ENCODE results near the gene KCNG2. TPM values are rescaled to one million over a fixed set of nuclear protein-coding genes. Genes with fewer than 3 reads are reported as not detected.

Gene KCNG2
- total RNA-seq, 1 donor from 2014 or later, result not detected

DNA sequence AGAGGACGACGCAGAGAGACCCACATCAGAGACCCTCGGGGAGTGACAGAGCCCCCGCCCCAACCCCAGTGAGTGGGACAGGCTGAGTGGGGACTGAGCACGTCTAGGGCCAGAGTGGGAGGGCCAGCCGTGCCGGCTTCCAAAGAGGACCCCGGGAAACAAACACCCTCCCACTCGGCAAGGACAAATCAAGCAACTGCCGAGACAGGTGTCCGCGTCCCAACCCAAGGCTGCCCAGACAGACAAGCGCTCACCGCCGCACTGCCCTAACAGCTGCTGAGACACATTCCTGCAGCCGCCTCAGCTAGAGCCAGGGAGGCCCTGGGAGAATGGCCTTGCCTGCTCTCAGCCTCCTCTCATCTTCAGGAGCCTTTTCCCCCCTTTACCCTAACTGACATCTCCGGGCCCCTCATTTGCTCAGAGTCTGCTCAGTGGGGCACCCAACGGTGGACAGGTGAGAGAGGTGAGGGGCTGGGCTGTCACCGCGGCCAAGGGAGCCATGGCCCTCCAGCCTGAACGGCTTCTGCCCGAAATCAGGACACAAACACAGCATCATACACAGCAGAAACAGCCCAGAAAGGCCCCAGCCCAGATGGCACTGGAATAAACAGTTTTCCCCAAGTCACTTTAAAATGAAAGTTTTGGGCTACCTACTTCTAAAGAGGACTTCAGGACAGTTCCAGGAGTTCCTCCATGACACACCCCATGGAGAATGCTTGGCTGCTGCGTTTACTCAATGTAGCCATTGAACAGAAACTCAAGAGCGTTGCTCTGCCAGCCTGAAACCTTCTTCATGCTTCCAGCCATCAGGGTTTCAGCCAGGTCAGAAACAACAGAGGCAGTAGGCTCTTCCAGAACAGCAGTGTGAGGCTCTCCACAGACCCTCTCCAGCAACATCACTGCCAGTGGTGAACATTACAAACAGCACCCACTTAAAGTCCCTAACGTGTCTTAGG, 130.1 kb downstream of the KCNG2 start:
- H3K27ac Mint-ChIP-seq (ENCODE audit: unreplicated experiment), result no peak overlapping the region
- no peak overlapping the region for H3K4me3 Mint-ChIP-seq
- peaks cover 50% of the 10 kb centered on the region for H3K36me3 Mint-ChIP-seq (ENCODE audit: low read depth)
- DNase-seq (ENCODE audit: low read depth, low spot score), result no peak
- H3K9me3 Mint-ChIP-seq, result peaks cover 17% of the 10 kb centered on the region
- no peaks in the 10 kb centered on the region for H3K27me3 Mint-ChIP-seq (ENCODE audit: low read depth)
- TF ChIP-seq CTCF (conservative IDR thresholded peaks at IDR 0.05), result no peak
- no peaks in the 10 kb centered on the region for H3K4me1 Mint-ChIP-seq

DNA sequence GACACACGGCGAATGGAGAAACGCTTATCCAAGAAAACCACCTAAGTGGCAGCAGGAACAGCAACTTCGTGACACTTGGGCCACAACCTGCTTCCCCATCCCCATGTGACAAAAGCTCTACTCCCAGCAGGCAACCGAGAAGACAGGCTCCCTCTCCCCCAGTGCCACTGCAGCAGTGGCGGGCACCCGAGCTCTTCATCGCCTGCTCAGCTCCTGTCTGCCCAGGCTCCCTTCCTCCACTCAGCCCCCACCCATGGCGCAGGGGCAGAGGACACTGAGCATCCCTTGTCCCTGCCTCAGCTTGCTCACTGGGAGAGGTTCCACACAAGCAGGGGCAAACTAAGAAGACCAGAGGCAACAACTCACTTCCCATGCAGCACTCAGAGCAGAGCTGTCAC, 130.8 kb downstream of the KCNG2 start:
- Mint-ChIP-seq H3K4me3 (no peak overlapping the region), H3K9me3 (peaks cover 22% of the 10 kb centered on the region), H3K27me3 (ENCODE audit: low read depth) (no peaks in the 10 kb centered on the region), H3K36me3 (ENCODE audit: low read depth) (peaks cover 53% of the 10 kb centered on the region), H3K4me1 (peaks cover 1% of the 10 kb centered on the region), H3K27ac (ENCODE audit: unreplicated experiment) (no peak overlapping the region)
- no peak for DNase-seq (ENCODE audit: low read depth, low spot score)
- TF ChIP-seq CTCF (conservative IDR thresholded peaks at IDR 0.05), result no peak

GRCh38 chr18:79930020-79930642, 132.4 kb downstream of the KCNG2 start:
- Mint-ChIP-seq H3K27me3 (ENCODE audit: low read depth) (no peaks in the 10 kb centered on the region), H3K4me1 (peaks cover 15% of the 10 kb centered on the region), H3K27ac (ENCODE audit: unreplicated experiment) (no peak overlapping the region), H3K4me3 (no peak overlapping the region), H3K36me3 (ENCODE audit: low read depth) (peaks cover 62% of the 10 kb centered on the region), H3K9me3 (peaks cover 27% of the 10 kb centered on the region)
- TF ChIP-seq CTCF (conservative IDR thresholded peaks at IDR 0.05), result no peak
- no peak for DNase-seq (ENCODE audit: low read depth, low spot score)

- no peak for DNase-seq (ENCODE audit: low read depth, low spot score)
- TF ChIP-seq CTCF (conservative IDR thresholded peaks at IDR 0.05), result no peak
Measured at GRCh38 chr18:79931475-79931874, 133.7 kb downstream of the KCNG2 start.

GRCh38 chr18:79932907-79933306, 135.2 kb downstream of the KCNG2 start:
- no peak overlapping the region for H3K27ac Mint-ChIP-seq (ENCODE audit: unreplicated experiment)
- H3K4me1 Mint-ChIP-seq, result peaks cover 15% of the 10 kb centered on the region
- no peak for TF ChIP-seq CTCF (conservative IDR thresholded peaks at IDR 0.05)
- peaks cover 74% of the 10 kb centered on the region for H3K36me3 Mint-ChIP-seq (ENCODE audit: low read depth)
- no peak overlapping the region for H3K4me3 Mint-ChIP-seq
- H3K9me3 Mint-ChIP-seq, result peaks cover 27% of the 10 kb centered on the region
- H3K27me3 Mint-ChIP-seq (ENCODE audit: low read depth), result no peaks in the 10 kb centered on the region
- DNase-seq (ENCODE audit: low read depth, low spot score), result no peak

More at GRCh38 chr18:79931475-79931874, 133.7 kb downstream of the KCNG2 start:
- Mint-ChIP-seq H3K4me1 (peaks cover 15% of the 10 kb centered on the region), H3K36me3 (ENCODE audit: low read depth) (peaks cover 69% of the 10 kb centered on the region), H3K9me3 (peaks cover 27% of the 10 kb centered on the region), H3K4me3 (no peak overlapping the region), H3K27me3 (ENCODE audit: low read depth) (no peaks in the 10 kb centered on the region), H3K27ac (ENCODE audit: unreplicated experiment) (no peak overlapping the region)
